Endothelial cell of umbilical vein (primary cell): ENCODE results near the gene MMP25.

Experiments used
- EZH2 ChIP-seq: IDR thresholded peaks from 2 replicates; pipeline ENCODE4 v1.6.1; 2012; ENCODE audit warnings: borderline replicate concordance, low read depth, mild to moderate bottlenecking, moderate library complexity, low read length, inconsistent platforms; ENCODE audit not compliant: severe bottlenecking
- FOS ChIP-seq: IDR thresholded peaks from 2 replicates; pipeline ENCODE4 v1.6.1; 2011; ENCODE audit warnings: mild to moderate bottlenecking, low read length, moderate library complexity, borderline replicate concordance; ENCODE audit not compliant: insufficient read depth
- GATA2 ChIP-seq: IDR thresholded peaks from 2 replicates; pipeline ENCODE4 v1.7.0; 2011; ENCODE audit warnings: low read depth, mild to moderate bottlenecking, moderate library complexity, mixed read lengths, low read length; ENCODE audit not compliant: insufficient read length, insufficient read depth
- JUN ChIP-seq: IDR thresholded peaks from 2 replicates; pipeline ENCODE4 v1.6.1; 2011; ENCODE audit warnings: borderline replicate concordance, low read depth; ENCODE audit not compliant: insufficient read length, insufficient read depth
- MYC ChIP-seq: IDR thresholded peaks from one replicate; pipeline ENCODE4 v1.6.1; 2011; ENCODE audit warnings: mild to moderate bottlenecking, low read depth, low read length
- POLR2A ChIP-seq: IDR thresholded peaks from 2 replicates; pipeline ENCODE4 v1.6.1; 2012; ENCODE audit warnings: low read depth, mild to moderate bottlenecking, control low read depth, low read length
- POLR2AphosphoS5 ChIP-seq: IDR thresholded peaks from 2 replicates; pipeline ENCODE4 v1.6.1; 2012; ENCODE audit warnings: low read depth, mild to moderate bottlenecking, control low read depth, low read length, moderate library complexity; ENCODE audit not compliant: insufficient read depth
- TF ChIP-seq, protein P1 (sequence below), 2 donors: IDR thresholded peaks; 1 replicate in 1 of 2; 2 replicates in 1 of 2; pipeline ENCODE4 v1.5.1; 2011; ENCODE audit warnings: low read length in 2 of 2, mild to moderate bottlenecking in 2 of 2, moderate library complexity in 2 of 2, control low read depth in 1 of 2, inconsistent platforms in 1 of 2, low read depth in 1 of 2; ENCODE audit not compliant: insufficient read depth in 1 of 2; ENCODE audit errors: extremely low read depth in 1 of 2
- TF ChIP-seq, protein P2 (sequence below): IDR thresholded peaks from 2 replicates; pipeline ENCODE4 v1.6.1; 2011; ENCODE audit not compliant: insufficient read depth, insufficient read length

DNA sequence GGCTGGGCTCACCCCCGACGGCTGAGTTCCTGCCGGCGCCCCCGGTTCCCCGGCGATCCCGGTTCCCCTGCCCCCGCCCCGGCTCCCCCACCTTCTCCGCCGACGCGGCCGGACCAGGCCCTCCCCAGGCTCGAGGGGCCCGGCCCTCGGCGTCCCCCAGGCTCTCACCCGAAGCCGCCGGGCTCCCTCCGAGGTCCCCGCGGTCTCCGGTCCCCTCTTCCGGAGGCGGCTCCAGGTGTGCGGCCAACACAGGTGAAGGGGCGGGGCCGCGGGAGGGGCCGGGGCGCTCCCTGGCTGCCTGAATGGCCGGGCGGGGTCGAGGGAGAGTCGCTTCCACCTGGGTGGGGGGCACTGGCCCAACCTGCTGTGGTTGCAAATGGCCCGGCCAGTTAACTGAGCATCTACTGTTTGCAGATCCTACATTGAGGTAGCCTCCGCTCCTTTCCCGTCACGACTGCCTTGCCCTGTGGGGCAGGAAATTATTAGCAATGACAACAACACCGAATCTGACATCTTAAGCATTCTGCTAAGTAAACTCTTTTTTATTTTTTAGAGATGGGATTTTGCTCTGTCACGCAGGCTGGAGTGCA is 9.5 kb upstream of the MMP25 start, which contains the start of gene BICDL2:
- TF ChIP-seq, protein P1, sequence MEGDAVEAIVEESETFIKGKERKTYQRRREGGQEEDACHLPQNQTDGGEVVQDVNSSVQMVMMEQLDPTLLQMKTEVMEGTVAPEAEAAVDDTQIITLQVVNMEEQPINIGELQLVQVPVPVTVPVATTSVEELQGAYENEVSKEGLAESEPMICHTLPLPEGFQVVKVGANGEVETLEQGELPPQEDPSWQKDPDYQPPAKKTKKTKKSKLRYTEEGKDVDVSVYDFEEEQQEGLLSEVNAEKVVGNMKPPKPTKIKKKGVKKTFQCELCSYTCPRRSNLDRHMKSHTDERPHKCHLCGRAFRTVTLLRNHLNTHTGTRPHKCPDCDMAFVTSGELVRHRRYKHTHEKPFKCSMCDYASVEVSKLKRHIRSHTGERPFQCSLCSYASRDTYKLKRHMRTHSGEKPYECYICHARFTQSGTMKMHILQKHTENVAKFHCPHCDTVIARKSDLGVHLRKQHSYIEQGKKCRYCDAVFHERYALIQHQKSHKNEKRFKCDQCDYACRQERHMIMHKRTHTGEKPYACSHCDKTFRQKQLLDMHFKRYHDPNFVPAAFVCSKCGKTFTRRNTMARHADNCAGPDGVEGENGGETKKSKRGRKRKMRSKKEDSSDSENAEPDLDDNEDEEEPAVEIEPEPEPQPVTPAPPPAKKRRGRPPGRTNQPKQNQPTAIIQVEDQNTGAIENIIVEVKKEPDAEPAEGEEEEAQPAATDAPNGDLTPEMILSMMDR (IDR thresholded peaks at IDR 0.05; ENCODE audit: extremely low read depth in 1 of 2, insufficient read depth in 1 of 2, low read depth in 1 of 2, low read length in 2 of 2): no peak
- TF ChIP-seq EZH2: peak; percentile 42
- no peak for TF ChIP-seq POLR2AphosphoS5
- TF ChIP-seq POLR2A: no peak
- TF ChIP-seq, protein P2, sequence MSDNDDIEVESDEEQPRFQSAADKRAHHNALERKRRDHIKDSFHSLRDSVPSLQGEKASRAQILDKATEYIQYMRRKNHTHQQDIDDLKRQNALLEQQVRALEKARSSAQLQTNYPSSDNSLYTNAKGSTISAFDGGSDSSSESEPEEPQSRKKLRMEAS: no peak
- no peak for TF ChIP-seq JUN
- no peak for TF ChIP-seq MYC
- no peak for TF ChIP-seq GATA2
- TF ChIP-seq FOS: no peak
